ENCODE results near the gene SETD3. TPM values are rescaled to one million over a fixed set of nuclear protein-coding genes. Genes with fewer than 3 reads are reported as not detected.
A peak's percentile ranks its signal among the peaks of the same experiment; 100 is the strongest.

SETD3 gene
- total and polyA plus RNA-seq, 4 donors = 36.4 to 60.9 (median 49.7) TPM

GRCh38 chr14:99395909-99396530, 84.6 kb downstream of the SETD3 start:
- Histone ChIP-seq H3K4me3 (no peak overlapping the region), H3K27me3 (ENCODE audit: control insufficient read depth in 3 of 3, insufficient read depth in 3 of 3, low read length in 2 of 3) (no peaks in the 10 kb centered on the region), H3K4me1 (ENCODE audit: control insufficient read depth in 5 of 5, insufficient read depth in 5 of 5, low read length in 5 of 5) (peaks cover 0 to 13% (median 3%) of the 10 kb centered on the region in 5 donors), H3K36me3 (ENCODE audit: control insufficient read depth in 4 of 4, insufficient read depth in 4 of 4, low read length in 4 of 4) (peaks cover 17 to 25% (median 20%) of the 10 kb centered on the region in 4 donors), H3K27ac (ENCODE audit: low read depth in 1 of 2, low read length in 1 of 2) (no peak overlapping the region), H3K9ac (ENCODE audit: insufficient read depth in 1 of 2, low read length in 2 of 2) (no peak overlapping the region), H3K9me3 (ENCODE audit: control insufficient read depth in 4 of 4, insufficient read depth in 3 of 4, low read length in 3 of 4) (no peaks in the 10 kb centered on the region)
- TF ChIP-seq CTCF (IDR thresholded peaks at IDR 0.05; ENCODE audit: control extremely low read depth, extremely low read depth) = no peak
- no peak for ATAC-seq (ENCODE audit: insufficient read depth, low FRiP score)
- 68 to 87% methylated on average over 10 of the region's 10 CpGs for WGBS, 2 donors
- DNase-seq = peak in 2 of 3 donors; percentile 45 to 77

- no peaks in the 10 kb centered on the region for H3K27me3 ChIP-seq (ENCODE audit: control insufficient read depth in 3 of 3, insufficient read depth in 3 of 3, low read length in 2 of 3)
- no peaks in the 10 kb centered on the region for H3K9me3 ChIP-seq (ENCODE audit: control insufficient read depth in 4 of 4, insufficient read depth in 3 of 4, low read length in 3 of 4)
- 92 to 93% methylated on average over 9 of the region's 9 CpGs for WGBS, 2 donors
- no peak for TF ChIP-seq CTCF (IDR thresholded peaks at IDR 0.05; ENCODE audit: control extremely low read depth, extremely low read depth)
- ATAC-seq (ENCODE audit: insufficient read depth, low FRiP score) (no peak), DNase-seq (no peak)
- no peak overlapping the region for H3K27ac ChIP-seq (ENCODE audit: low read depth in 1 of 2, low read length in 1 of 2)
- H3K4me1 ChIP-seq (ENCODE audit: control insufficient read depth in 5 of 5, insufficient read depth in 5 of 5, low read length in 5 of 5) = peaks cover 0 to 13% (median 3%) of the 10 kb centered on the region in 5 donors
- no peak overlapping the region for H3K4me3 ChIP-seq
- peaks cover 13 to 25% (median 20%) of the 10 kb centered on the region in 4 donors for H3K36me3 ChIP-seq (ENCODE audit: control insufficient read depth in 4 of 4, insufficient read depth in 4 of 4, low read length in 4 of 4)
- no peak overlapping the region for H3K9ac ChIP-seq (ENCODE audit: insufficient read depth in 1 of 2, low read length in 2 of 2)
Measured at GRCh38 chr14:99394602-99395156, 86.0 kb downstream of the SETD3 start.

- ATAC-seq (ENCODE audit: insufficient read depth, low FRiP score) = no peak
- Histone ChIP-seq H3K9me3 (ENCODE audit: control insufficient read depth in 4 of 4, insufficient read depth in 3 of 4, low read length in 3 of 4) (no peaks in the 10 kb centered on the region), H3K27me3 (ENCODE audit: control insufficient read depth in 3 of 3, insufficient read depth in 3 of 3, low read length in 2 of 3) (no peaks in the 10 kb centered on the region), H3K4me1 (ENCODE audit: control insufficient read depth in 5 of 5, insufficient read depth in 5 of 5, low read length in 5 of 5) (peaks cover 0 to 13% (median 3%) of the 10 kb centered on the region in 5 donors), H3K27ac (ENCODE audit: low read depth in 1 of 2, low read length in 1 of 2) (no peak overlapping the region), H3K9ac (ENCODE audit: insufficient read depth in 1 of 2, low read length in 2 of 2) (no peak overlapping the region), H3K36me3 (ENCODE audit: control insufficient read depth in 4 of 4, insufficient read depth in 4 of 4, low read length in 4 of 4) (peaks cover 5 to 16% (median 9%) of the 10 kb centered on the region in 4 donors), H3K4me3 (no peak overlapping the region)
- 74 to 76% methylated on average over 12 of the region's 12 CpGs for WGBS, 2 donors
- peak in 2 of 3 donors; percentile 18 to 29 for DNase-seq
- TF ChIP-seq CTCF (IDR thresholded peaks at IDR 0.05; ENCODE audit: control extremely low read depth, extremely low read depth) = peak; percentile 33
Measured at GRCh38 chr14:99393059-99393655, 87.5 kb downstream of the SETD3 start.

All from lung (tissue), 12 donors.